ENCODE data around the gene CCRL2. TPM values are rescaled to one million over a fixed set of nuclear protein-coding genes. Genes with fewer than 3 reads are reported as not detected.
A peak's percentile ranks its signal among the peaks of the same experiment; 100 is the strongest.

Gene CCRL2
- total RNA-seq, 1 donor from 2014 or later, result 1.1 TPM

GRCh38 chr3:46442576-46443530 is 35.8 kb downstream of the CCRL2 start:
- intact Hi-C loops (cut with DNase I), result no loop called here
- peak; percentile 39 for ATAC-seq (ENCODE audit: poor library complexity)
- DNase-seq, result no peak

GRCh38 chr3:46447228-46447985 is 40.3 kb downstream of the CCRL2 start:
- intact Hi-C loops (cut with DNase I), result no loop called here
- ATAC-seq (ENCODE audit: poor library complexity) (peak; percentile 66), DNase-seq (no peak)

GRCh38 chr3:46448721-46449120 is 41.7 kb downstream of the CCRL2 start:
- ATAC-seq (ENCODE audit: poor library complexity) (no peak), DNase-seq (no peak)
- intact Hi-C loops (cut with DNase I), result no loop called here

GRCh38 chr3:46449755-46450552 is 42.9 kb downstream of the CCRL2 start:
- ATAC-seq (ENCODE audit: poor library complexity), result peak; percentile 54

GRCh38 chr3:46453526-46454208 is 46.6 kb downstream of the CCRL2 start:
- DNase-seq, result no peak
- intact Hi-C loops (cut with DNase I), result no loop called here
- ATAC-seq (ENCODE audit: poor library complexity), result no peak

More at GRCh38 chr3:46449755-46450552, 42.9 kb downstream of the CCRL2 start:
- no peak for DNase-seq
- intact Hi-C loops (cut with DNase I), result no loop called here

- ATAC-seq (ENCODE audit: poor library complexity) (no peak), DNase-seq (no peak)
- intact Hi-C loops (cut with DNase I), result no loop called here
Measured at GRCh38 chr3:46454209-46454595, 47.1 kb downstream of the CCRL2 start.

GRCh38 chr3:46454606-46455005 is 47.5 kb downstream of the CCRL2 start:
- DNase-seq (no peak), ATAC-seq (ENCODE audit: poor library complexity) (no peak)
- intact Hi-C loops (cut with DNase I), result no loop called here

GRCh38 chr3:46455231-46456115 is 48.4 kb downstream of the CCRL2 start:
- DNase-seq (no peak), ATAC-seq (ENCODE audit: poor library complexity) (no peak)
- intact Hi-C loops (cut with DNase I), result no loop called here

- intact Hi-C loops (cut with DNase I), result no loop called here
- ATAC-seq (ENCODE audit: poor library complexity) (no peak), DNase-seq (no peak)
Measured at GRCh38 chr3:46456118-46456517, 49.1 kb downstream of the CCRL2 start.

Other genes starting within 250 kb of the CCRL2 start
- gene CCR1, start 198.9 kb upstream of the CCRL2 start, total RNA-seq, result 2.7 TPM
- not detected for gene CCR3, start 164.8 kb upstream of the CCRL2 start, total RNA-seq
- 0.91 TPM for gene CCR2, start 53.1 kb upstream of the CCRL2 start, total RNA-seq
- 0.24 TPM for gene CCR5, start 36.3 kb upstream of the CCRL2 start, total RNA-seq
- gene LTF, start 57.6 kb downstream of the CCRL2 start, total RNA-seq, result 3.7 TPM
- not detected for gene RTP3, start 90.7 kb downstream of the CCRL2 start, total RNA-seq
- 122 TPM for gene LRRC2, start 159.0 kb downstream of the CCRL2 start, total RNA-seq
- gene FAM240A, start 205.3 kb downstream of the CCRL2 start, total RNA-seq, result not detected

All from Right ventricle myocardium superior (tissue), 1 donor.